Erythroblast (primary cell): ENCODE data around the gene RAB1A.

Source experiments
- GATA1 ChIP-seq: IDR thresholded peaks from 2 replicates; pipeline ENCODE4 v1.6.1; 2011; ENCODE audit warnings: low read depth, mild to moderate bottlenecking, control low read depth, low read length, moderate library complexity
- POLR2A ChIP-seq: IDR thresholded peaks from 2 replicates; pipeline ENCODE4 v1.6.1; 2011; ENCODE audit warnings: mild to moderate bottlenecking, low read length

DNA sequence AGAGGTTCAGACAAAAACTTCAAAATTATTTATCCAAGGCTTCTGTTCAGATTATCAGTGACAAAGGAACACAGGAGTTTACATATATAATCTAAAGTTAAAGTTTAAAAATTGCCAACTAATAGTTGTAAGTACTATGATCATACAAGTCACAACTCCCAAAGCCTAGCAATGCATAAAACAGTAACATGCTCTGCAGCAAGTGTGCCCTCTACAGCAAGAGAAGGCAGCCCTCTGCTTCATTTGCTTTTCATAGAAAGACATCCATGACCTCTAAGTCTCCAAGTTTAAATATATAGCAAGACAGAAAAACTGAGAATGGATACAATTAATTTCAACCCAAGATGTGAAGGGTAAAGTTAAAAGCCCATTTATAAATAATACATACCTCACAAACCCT lies 13.3 kb downstream of the RAB1A start:
- TF ChIP-seq POLR2A (no peak), GATA1 (no peak)
